CD4-positive, CD25-positive, alpha-beta regulatory T cell (primary cell): ENCODE results near the gene CHST11. TPM values are rescaled to one million over a fixed set of nuclear protein-coding genes. Genes with fewer than 3 reads are reported as not detected.
A peak's percentile ranks its signal among the peaks of the same experiment; 100 is the strongest.

Experiments used
- ATAC-seq, 2 donors: fragments of 150-1000 bp; cut with Tn5 transposase; one replicate each; pipeline ENCODE4 v1.10.0; 2021; ENCODE audit warnings: low read depth in 2 of 2, moderate number of reproducible peaks in 2 of 2, moderate library complexity in 1 of 2
- DNase-seq, 3 donors: peaks; one replicate each; pipeline versions ENCODE4 v3.0.0 to v3.0.0-alpha.2; 2012 to 2022; ENCODE audit warnings: mixed read lengths in 1 of 3
- H3K27ac ChIP-seq: one replicate; pipeline ENCODE4 v1.7.0; 2013; ENCODE audit warnings: mild to moderate bottlenecking, low read length; ENCODE audit not compliant: insufficient read depth, poor library complexity, severe bottlenecking
- H3K27me3 ChIP-seq: one replicate; pipeline ENCODE4 v1.7.0; 2013; ENCODE audit warnings: low read length; ENCODE audit not compliant: control insufficient read depth, insufficient read depth
- H3K36me3 ChIP-seq: one replicate; pipeline ENCODE4 v1.7.0; 2013; ENCODE audit warnings: mild to moderate bottlenecking, low read length, moderate library complexity; ENCODE audit not compliant: control insufficient read depth, insufficient read depth
- H3K4me1 ChIP-seq: 2 replicates; pipeline ENCODE4 v1.7.0; 2013; ENCODE audit warnings: mild to moderate bottlenecking, low read length; ENCODE audit not compliant: insufficient read depth, control insufficient read depth, poor library complexity, severe bottlenecking
- H3K4me3 ChIP-seq: one replicate; pipeline ENCODE4 v1.7.0; 2013; ENCODE audit warnings: low read depth, mild to moderate bottlenecking, low read length, moderate library complexity
- H3K9me3 ChIP-seq, 2 experiments: 1 replicate in 1 of 2; 2 replicates in 1 of 2; pipeline ENCODE4 v1.7.0; 2013; ENCODE audit warnings: low read length in 2 of 2, mild to moderate bottlenecking in 1 of 2, moderate library complexity in 1 of 2; ENCODE audit not compliant: control insufficient read depth in 2 of 2
- H3K27ac Mint-ChIP-seq, 3 donors: one replicate each; pipeline ENCODE4 v1.8.0; 2020 to 2022; ENCODE audit warnings: mild to moderate bottlenecking in 3 of 3, mixed read lengths in 3 of 3, moderate library complexity in 2 of 3
- H3K27me3 Mint-ChIP-seq: one replicate; pipeline ENCODE4 v1.8.0; 2022; ENCODE audit warnings: mild to moderate bottlenecking, mixed read lengths
- H3K36me3 Mint-ChIP-seq: one replicate; pipeline ENCODE4 v1.8.0; 2020; ENCODE audit warnings: mixed read lengths
- H3K4me1 Mint-ChIP-seq, 4 donors: one replicate each; pipeline ENCODE4 v1.8.0; 2020 to 2022; ENCODE audit warnings: mixed read lengths in 4 of 4, mild to moderate bottlenecking in 1 of 4
- H3K4me3 Mint-ChIP-seq, 4 donors: one replicate each; pipeline ENCODE4 v1.8.0; 2020 to 2022; ENCODE audit warnings: mild to moderate bottlenecking in 4 of 4, mixed read lengths in 4 of 4, moderate library complexity in 3 of 4
- H3K9me3 Mint-ChIP-seq, 7 donors: one replicate each; pipeline ENCODE4 v1.8.0; 2020 to 2022; ENCODE audit warnings: mixed read lengths in 7 of 7, mild to moderate bottlenecking in 3 of 7, moderate library complexity in 2 of 7
- polyA plus RNA-seq, 4 donors: library from polyadenylated mRNA; unstranded; fragments of 300-500 nt; fragmentation: Illumina TruSeq; gene quantifications; one replicate each; pipeline ENCODE4 v1.2.3, GENCODE V29; 2021
- total RNA-seq: library from RNA; stranded (reverse); gene quantifications from one replicate; pipeline ENCODE4 v1.2.3, GENCODE V29; 2022

The CHST11 gene
- total RNA-seq (192 TPM), polyA plus RNA-seq (100 to 1,000 TPM in 2 of 4 donors, 10 to 100 TPM in 2; 70.2 to 114 (median 99.5) TPM)

DNA sequence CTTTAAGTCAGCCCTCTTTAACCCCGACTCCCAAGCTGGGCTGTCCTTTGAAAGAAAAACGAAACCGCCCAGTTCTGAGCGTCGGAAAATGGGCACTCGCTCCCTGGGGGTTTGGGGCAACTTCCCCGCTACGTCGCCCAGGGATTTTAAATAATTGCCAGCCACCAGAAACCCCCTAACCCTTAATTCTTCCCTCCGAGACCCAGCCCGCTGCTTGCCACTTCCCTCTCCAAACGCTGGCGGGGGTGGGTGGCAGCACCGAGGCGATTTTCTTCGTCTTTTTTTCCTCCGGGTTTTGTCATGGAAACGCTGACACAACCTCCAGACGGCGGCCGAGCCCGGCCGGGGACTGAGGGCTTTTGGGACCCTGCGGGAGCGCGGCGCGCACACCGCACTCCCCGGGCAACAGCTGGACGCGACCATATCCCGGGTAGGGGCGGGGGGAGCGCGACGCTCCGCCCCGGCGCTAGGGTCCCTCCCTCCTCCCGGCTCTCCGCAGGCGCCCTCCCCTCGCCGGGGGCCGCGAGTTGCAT is at the start of gene CHST11:
TSS of gene CHST11 (plus strand) at position 532 of the 533 bp plus-strand sequence.
- ATAC-seq = peak; percentile 64 to 73
- H3K27me3 ChIP-seq = no peaks in the 10 kb centered on the region
- peak; percentile 67 to 88 (median 72) for DNase-seq
- peaks cover 3% of the 10 kb centered on the region for H3K36me3 Mint-ChIP-seq
- peak within 1 kb of the TSS; percentile 97 for H3K4me3 ChIP-seq
- no peaks in the 10 kb centered on the region for H3K9me3 ChIP-seq
- H3K27ac ChIP-seq = peak within 1 kb of the TSS; percentile 88
- H3K27ac Mint-ChIP-seq = peak within 1 kb of the TSS; percentile 92 to 99 (median 97)
- H3K4me3 Mint-ChIP-seq = peak within 1 kb of the TSS; percentile 92 to 100 (median 98)
- H3K4me1 Mint-ChIP-seq = peaks cover 15 to 42% (median 33%) of the 10 kb centered on the region in 4 donors
- H3K9me3 Mint-ChIP-seq = peaks cover 0 to 2% (median 0%) of the 10 kb centered on the region in 7 donors
- no peaks in the 10 kb centered on the region for H3K27me3 Mint-ChIP-seq
- no peaks in the 10 kb centered on the region for H3K36me3 ChIP-seq
- peaks cover 40% of the 10 kb centered on the region for H3K4me1 ChIP-seq

DNA sequence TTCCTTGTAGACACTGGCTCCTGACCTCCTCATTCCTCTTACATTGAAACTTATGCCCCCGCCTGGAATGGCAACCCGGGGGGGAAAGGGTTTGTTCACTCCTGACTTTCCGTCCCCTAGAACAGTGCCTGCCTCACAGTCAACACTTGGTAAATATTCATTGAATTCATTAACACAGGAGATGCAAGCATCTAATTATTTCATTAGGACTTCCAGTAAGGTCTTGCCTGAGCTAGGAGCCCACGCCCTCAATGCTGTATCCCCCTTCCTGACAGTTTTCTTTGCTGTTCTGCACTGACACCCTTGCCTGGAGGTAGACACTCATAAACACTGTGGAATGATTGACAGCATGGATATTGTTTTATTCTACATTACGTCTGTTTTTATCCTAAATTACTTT is 49.3 kb upstream of the CHST11 start:
- Mint-ChIP-seq H3K27me3 (no peaks in the 10 kb centered on the region), H3K9me3 (peaks cover 0 to 4% (median 0%) of the 10 kb centered on the region in 7 donors), H3K4me3 (no peak overlapping the region), H3K27ac (no peak overlapping the region), H3K4me1 (no peaks in the 10 kb centered on the region), H3K36me3 (no peaks in the 10 kb centered on the region)
- no peaks in the 10 kb centered on the region for H3K27me3 ChIP-seq
- no peak overlapping the region for H3K4me3 ChIP-seq
- H3K4me1 ChIP-seq = no peaks in the 10 kb centered on the region
- DNase-seq = no peak
- H3K27ac ChIP-seq = no peak overlapping the region
- ATAC-seq = no peak
- no peaks in the 10 kb centered on the region for H3K36me3 ChIP-seq
- H3K9me3 ChIP-seq = no peaks in the 10 kb centered on the region

GRCh38 chr12:104407922-104408321 is 48.8 kb upstream of the CHST11 start:
- H3K36me3 ChIP-seq = no peaks in the 10 kb centered on the region
- no peak overlapping the region for H3K4me3 ChIP-seq
- no peak overlapping the region for H3K27ac Mint-ChIP-seq
- H3K9me3 ChIP-seq = no peaks in the 10 kb centered on the region
- DNase-seq (no peak), ATAC-seq (no peak)
- H3K9me3 Mint-ChIP-seq = peaks cover 0 to 4% (median 0%) of the 10 kb centered on the region in 7 donors
- no peak overlapping the region for H3K4me3 Mint-ChIP-seq
- H3K36me3 Mint-ChIP-seq = no peaks in the 10 kb centered on the region
- no peaks in the 10 kb centered on the region for H3K27me3 ChIP-seq
- H3K27ac ChIP-seq = no peak overlapping the region
- no peaks in the 10 kb centered on the region for H3K4me1 ChIP-seq
- H3K4me1 Mint-ChIP-seq = no peaks in the 10 kb centered on the region
- H3K27me3 Mint-ChIP-seq = no peaks in the 10 kb centered on the region

DNA sequence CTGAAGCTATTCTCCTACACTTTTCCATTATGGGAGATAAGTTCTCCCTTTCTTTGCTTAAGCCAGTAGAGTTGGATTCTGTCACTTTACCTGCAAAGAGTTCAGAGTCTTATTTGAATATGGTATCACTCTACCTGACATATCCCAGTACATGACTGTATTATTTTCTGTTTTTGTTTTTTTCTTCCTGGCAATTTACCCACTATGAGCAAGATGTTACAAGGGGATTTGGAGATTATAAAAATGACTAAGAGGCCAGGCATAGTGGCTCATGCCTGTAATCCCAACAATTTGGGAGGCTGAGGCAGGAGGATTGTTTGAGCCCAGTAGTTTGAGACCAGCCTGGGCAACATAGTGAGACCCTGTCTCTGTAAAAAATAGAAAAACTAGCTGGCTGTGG is 46.4 kb upstream of the CHST11 start:
- H3K27me3 Mint-ChIP-seq = no peaks in the 10 kb centered on the region
- no peaks in the 10 kb centered on the region for H3K36me3 Mint-ChIP-seq
- H3K27ac Mint-ChIP-seq = no peak overlapping the region
- Histone ChIP-seq H3K36me3 (no peaks in the 10 kb centered on the region), H3K4me3 (no peak overlapping the region), H3K9me3 (no peaks in the 10 kb centered on the region), H3K27me3 (no peaks in the 10 kb centered on the region), H3K4me1 (no peaks in the 10 kb centered on the region), H3K27ac (no peak overlapping the region)
- peaks cover 0 to 4% (median 0%) of the 10 kb centered on the region in 7 donors for H3K9me3 Mint-ChIP-seq
- DNase-seq = no peak
- H3K4me3 Mint-ChIP-seq = no peak overlapping the region
- H3K4me1 Mint-ChIP-seq = no peaks in the 10 kb centered on the region
- ATAC-seq = no peak

GRCh38 chr12:104410786-104411185 is 46.0 kb upstream of the CHST11 start:
- Mint-ChIP-seq H3K4me1 (no peaks in the 10 kb centered on the region), H3K27ac (no peak overlapping the region), H3K36me3 (no peaks in the 10 kb centered on the region), H3K4me3 (no peak overlapping the region), H3K27me3 (no peaks in the 10 kb centered on the region), H3K9me3 (peaks cover 0 to 4% (median 0%) of the 10 kb centered on the region in 7 donors)
- Histone ChIP-seq H3K4me1 (no peaks in the 10 kb centered on the region), H3K9me3 (no peaks in the 10 kb centered on the region), H3K36me3 (no peaks in the 10 kb centered on the region), H3K4me3 (no peak overlapping the region), H3K27ac (no peak overlapping the region), H3K27me3 (no peaks in the 10 kb centered on the region)
- ATAC-seq (no peak), DNase-seq (no peak)

DNA sequence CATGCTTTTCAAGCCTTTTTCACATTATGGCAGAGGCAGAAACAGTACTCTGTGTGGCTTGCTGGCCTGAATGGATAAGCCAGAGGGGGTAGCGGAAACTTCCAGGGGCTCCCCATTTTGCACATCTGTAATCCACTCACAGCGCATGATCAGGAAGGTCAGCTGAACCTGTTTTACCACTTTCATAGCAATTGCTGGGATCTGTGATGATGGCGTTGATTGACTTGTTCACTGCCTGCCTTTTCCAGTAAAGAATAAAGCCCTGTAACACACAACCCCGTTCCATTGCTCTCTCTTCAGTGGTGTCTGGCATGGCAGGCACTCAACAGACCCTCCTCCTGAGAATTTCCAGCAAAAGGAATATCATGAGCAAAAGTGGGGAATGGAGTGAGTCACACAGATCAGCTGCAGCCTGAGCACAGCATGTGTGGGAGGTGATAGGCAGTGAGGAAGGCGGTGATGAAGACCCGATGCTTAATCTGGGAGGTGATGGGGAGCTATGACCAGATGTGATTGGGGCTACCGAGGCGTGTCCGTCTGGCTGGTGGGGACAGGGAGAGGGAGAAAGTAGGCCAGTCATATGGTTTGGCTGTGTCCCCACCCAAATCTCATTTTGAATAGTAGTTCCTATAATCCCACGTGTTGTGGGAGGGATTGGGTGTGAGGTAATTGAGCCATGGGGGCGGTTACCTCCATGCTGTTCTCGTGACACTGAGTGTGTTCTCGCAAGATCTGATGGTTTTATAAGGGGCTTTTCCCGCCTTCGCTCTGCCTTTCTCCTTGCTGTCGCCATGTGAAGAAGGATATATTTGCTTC is 44.7 kb upstream of the CHST11 start:
- H3K27me3 ChIP-seq = no peaks in the 10 kb centered on the region
- DNase-seq (no peak), ATAC-seq (no peak)
- H3K4me3 ChIP-seq = no peak overlapping the region
- no peaks in the 10 kb centered on the region for H3K36me3 ChIP-seq
- H3K4me1 ChIP-seq = no peaks in the 10 kb centered on the region
- Mint-ChIP-seq H3K4me1 (no peaks in the 10 kb centered on the region), H3K36me3 (no peaks in the 10 kb centered on the region), H3K4me3 (no peak overlapping the region), H3K27ac (no peak overlapping the region), H3K9me3 (peaks cover 0 to 4% (median 0%) of the 10 kb centered on the region in 7 donors), H3K27me3 (no peaks in the 10 kb centered on the region)
- no peak overlapping the region for H3K27ac ChIP-seq
- no peaks in the 10 kb centered on the region for H3K9me3 ChIP-seq

- H3K36me3 Mint-ChIP-seq = no peaks in the 10 kb centered on the region
- Histone ChIP-seq H3K9me3 (no peaks in the 10 kb centered on the region), H3K36me3 (no peaks in the 10 kb centered on the region), H3K27me3 (no peaks in the 10 kb centered on the region), H3K27ac (no peak overlapping the region), H3K4me3 (no peak overlapping the region), H3K4me1 (no peaks in the 10 kb centered on the region)
- H3K27me3 Mint-ChIP-seq = no peaks in the 10 kb centered on the region
- no peak overlapping the region for H3K4me3 Mint-ChIP-seq
- H3K9me3 Mint-ChIP-seq = peaks cover 0 to 2% (median 0%) of the 10 kb centered on the region in 7 donors
- H3K4me1 Mint-ChIP-seq = no peaks in the 10 kb centered on the region
- no peak overlapping the region for H3K27ac Mint-ChIP-seq
- DNase-seq = no peak
- ATAC-seq = no peak
These were observed 44.1 kb upstream of the CHST11 start for GRCh38 chr12:104412681-104413080.
